HG03432 (cell line): ENCODE results near the gene SERPINA3.

ENCODE experiments used
- ATAC-seq: cut with Tn5 transposase; IDR thresholded peaks from one replicate; pipeline ENCODE4 v1.9.1; 2021; ENCODE audit warnings: mild to moderate bottlenecking, moderate library complexity; ENCODE audit not compliant: unreplicated experiment

Gene SERPINA3

DNA sequence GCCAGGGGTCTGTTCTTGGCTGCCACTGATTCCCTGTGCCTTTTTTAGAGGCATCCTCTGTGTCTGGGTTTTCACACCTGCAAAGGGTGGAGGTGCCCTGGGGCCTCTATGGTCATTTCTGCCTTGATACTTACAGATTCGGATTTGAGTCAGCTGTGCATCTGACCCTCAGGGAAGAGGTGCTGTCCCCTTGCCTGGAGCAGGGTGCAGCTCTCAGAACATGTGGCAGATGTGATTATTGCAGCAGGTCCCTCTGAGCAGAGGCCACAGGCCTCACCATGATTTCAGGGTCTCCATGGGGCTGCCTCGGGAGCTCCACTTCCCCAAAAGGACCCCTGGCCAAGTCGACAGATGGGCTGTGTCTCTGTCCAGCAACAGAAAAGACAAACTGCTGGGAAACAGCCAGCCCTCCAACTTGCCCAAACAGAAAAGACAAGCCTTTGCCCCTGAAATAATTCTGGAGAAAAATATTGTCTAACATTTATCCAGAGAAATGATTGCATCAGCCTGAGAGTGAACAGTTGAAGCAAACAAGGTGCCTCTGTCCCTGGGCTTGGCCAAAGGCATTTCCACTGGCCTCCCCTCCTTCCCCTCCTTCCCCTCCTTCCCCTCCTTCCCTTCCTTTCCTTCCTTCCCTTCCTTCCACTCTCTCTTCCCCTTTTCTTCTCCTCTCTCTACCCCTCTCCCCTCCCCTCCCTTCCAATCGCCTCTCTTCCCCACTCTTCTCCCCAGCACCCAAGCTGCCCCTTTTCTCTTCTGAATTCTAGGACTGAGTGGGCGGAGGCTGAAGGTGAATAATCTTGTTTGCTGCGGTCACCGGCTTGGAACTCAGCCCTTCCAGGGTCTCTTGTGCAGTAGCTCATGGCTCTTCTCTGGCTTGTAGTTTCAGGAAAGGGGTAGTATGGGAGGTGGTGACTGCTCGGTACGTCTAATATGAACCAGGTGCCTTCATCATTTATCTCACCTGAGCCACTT lies 676 bp downstream of the SERPINA3 start:
- no peak for ATAC-seq

DNA sequence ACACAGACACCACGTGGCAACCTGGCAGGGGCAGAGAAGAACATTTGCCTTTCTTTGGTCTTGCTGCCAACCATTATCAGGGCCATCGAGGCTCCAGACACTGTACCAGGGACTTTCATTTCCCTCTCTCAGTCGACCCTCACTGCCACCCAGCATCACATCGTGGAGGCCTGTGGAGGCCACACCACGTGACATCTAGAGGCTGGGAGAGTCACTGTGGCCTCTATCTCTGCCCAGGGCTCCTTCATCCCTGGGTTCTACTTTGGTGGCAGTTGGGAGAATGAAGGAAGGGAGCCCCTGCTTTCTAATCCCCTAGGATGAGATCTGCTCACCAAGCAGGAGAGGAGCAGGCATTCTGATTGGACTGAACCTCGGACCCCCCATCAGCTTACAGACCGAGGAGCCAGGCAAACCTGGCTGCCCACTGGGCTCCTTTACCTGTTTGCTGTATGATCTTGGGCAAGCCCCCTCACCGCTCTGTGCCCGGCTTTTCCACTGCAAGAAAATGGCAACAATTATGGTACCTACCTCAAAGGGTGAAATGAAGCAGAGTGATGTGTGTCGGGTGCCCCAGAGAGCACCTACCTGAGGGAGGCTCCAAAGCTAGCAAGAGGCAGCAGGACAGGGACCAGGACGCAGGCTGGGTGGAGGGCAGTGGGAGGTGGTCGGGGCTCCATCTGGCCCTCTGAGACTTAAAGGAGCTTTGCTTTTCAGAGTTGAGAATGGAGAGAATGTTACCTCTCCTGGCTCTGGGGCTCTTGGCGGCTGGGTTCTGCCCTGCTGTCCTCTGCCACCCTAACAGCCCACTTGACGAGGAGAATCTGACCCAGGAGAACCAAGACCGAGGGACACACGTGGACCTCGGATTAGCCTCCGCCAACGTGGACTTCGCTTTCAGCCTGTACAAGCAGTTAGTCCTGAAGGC lies 1.8 kb downstream of the SERPINA3 start:
- ATAC-seq, result no peak

GRCh38 chr14:94614802-94615201 lies 2.6 kb downstream of the SERPINA3 start:
- no peak for ATAC-seq

DNA sequence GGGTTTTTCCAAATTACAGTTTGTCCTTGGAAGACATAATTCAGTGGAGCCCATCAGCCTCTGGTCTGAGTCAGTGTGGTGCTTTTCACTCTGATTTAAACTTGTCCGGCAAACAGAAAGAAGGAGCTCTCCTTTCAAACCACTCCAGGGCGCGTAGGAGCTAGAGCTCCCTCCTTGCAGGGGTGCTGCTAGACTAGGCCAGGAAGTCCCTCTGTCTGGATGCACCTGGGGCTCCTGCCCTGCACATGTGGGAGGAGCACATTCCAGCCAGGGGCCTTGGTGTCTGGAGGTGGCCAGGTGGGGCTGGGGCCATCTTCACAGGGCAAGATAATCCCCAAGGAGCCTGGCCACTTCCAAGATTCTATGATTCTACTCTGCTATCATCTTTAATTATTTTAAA lies 3.1 kb downstream of the SERPINA3 start:
- ATAC-seq, result no peak

DNA sequence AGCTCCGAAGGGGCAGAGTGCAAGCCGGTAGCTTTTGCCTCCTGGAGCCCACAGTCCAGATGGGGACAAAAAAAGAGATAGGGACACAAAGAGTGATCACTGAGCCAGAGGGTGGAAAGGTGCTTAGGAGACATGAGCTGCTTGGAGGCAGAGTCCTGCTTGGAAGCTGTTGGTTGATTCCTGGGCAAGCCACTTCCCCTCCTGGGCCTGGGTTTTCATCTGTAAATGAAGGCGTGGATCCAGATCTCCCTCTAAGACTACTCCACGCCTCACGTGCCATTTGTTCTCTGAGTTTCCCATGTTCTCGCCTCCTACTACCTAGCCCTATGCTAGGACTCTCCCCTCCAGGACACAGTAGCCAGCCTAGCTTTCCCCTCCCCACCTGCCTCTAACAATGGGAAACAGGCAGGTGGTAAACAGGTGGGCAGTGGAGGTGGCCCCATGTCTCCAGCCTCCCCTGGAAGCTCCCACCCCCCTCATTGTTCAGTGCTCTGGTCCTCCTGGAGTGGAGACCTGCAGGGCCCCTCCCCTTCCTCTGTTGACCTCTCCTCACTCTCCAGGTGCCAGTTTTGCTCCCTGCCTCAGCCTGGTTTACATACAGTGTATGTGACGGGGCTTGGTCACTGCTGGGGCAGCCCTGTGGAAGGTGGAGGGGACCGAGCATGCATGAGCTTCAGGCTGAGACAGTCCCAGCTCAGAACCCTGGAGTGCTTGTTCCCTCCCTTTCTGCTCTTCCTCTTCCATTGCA lies 3.8 kb downstream of the SERPINA3 start:
- no peak for ATAC-seq

DNA sequence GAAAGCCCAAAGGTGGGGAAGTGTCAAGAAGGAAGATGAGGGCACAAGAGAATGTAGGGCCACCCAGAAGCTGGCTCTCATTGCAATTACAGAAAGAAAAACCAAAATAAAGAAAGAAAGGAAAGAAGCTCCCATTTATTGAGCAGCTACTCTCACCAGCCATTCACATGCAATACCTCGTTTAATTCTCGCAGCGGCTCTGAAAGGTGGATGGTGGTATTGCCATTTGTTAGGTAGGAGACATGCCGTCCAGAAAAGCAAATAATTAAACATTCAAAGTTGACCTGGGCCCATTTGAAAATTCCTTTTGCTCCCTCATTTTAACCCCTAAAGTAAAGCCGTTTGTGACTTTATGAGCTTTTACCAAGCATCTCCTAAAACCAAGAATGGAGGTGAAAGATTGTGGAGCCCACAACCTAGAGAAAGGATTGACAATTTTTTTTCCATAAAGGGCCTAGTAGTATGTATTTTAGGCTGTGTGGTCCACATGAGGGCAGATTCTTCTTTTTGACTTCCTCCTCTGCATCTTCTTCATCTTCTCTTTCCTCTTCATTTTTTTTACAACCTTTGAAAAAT lies 5.3 kb downstream of the SERPINA3 start:
- ATAC-seq, result no peak

GRCh38 chr14:94617988-94618822 lies 6.0 kb downstream of the SERPINA3 start:
- no peak for ATAC-seq

DNA sequence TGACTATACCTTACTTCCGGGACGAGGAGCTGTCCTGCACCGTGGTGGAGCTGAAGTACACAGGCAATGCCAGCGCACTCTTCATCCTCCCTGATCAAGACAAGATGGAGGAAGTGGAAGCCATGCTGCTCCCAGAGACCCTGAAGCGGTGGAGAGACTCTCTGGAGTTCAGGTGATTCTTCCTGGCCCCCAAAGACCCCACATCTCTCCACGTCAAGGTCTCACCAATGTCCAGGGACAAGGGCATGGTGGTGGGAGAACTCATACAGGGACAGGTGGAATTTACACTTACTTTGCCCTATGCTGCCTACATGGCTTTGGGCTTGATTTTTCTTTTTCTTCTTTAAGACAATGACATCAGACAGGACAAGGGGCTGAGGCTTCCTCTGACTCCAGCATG lies 7.1 kb downstream of the SERPINA3 start:
- ATAC-seq, result no peak

- no peak for ATAC-seq
These were observed 8.4 kb downstream of the SERPINA3 start for GRCh38 chr14:94620597-94620996.

DNA sequence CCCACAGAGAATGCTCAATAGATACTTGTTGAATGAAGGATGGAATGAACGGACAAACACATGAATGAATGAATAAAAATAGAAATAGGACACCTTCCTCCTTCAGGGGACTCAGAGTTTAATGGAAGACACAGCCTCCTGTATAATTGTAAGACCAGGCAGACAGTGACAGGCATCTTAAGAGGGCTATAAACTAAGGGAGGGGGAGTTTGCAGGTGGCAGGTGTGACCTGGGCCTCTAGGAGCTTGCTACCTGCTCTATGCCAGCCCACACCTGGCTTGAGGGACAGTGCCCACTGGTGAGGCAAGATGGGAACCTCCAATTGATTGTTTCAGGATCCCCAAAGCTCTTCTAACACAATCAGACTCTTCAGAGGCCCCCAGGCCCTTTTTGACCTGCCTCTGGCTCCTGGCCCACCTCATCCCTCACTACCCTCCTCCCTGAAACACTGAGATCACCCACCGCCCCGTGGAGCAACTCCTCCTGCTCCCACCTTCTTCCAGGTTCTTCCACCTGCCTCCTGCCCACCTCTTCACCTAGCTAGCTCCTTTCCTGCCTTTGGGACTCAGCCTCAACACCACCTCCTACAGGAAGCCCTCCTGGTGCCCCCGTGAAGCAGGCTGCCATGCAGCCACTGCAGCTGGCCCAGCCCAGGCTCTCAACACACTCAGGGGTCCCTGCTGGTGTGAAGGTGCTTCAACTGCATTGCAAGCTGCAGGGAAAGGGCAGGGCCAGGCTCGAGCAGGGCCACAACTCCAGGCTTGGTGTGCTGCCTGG lies 9.4 kb downstream of the SERPINA3 start:
- no peak for ATAC-seq

- no peak for ATAC-seq
These were observed 10.6 kb downstream of the SERPINA3 start for GRCh38 chr14:94622653-94623421.

- no peak for ATAC-seq
These were observed 11.2 kb downstream of the SERPINA3 start for GRCh38 chr14:94623422-94623809.

GRCh38 chr14:94623856-94624499 lies 11.8 kb downstream of the SERPINA3 start:
- ATAC-seq, result no peak

GRCh38 chr14:94624537-94625352 lies 12.6 kb downstream of the SERPINA3 start:
- ATAC-seq, result no peak

- no peak for ATAC-seq
These were observed 13.1 kb downstream of the SERPINA3 start for GRCh38 chr14:94625353-94625635.

DNA sequence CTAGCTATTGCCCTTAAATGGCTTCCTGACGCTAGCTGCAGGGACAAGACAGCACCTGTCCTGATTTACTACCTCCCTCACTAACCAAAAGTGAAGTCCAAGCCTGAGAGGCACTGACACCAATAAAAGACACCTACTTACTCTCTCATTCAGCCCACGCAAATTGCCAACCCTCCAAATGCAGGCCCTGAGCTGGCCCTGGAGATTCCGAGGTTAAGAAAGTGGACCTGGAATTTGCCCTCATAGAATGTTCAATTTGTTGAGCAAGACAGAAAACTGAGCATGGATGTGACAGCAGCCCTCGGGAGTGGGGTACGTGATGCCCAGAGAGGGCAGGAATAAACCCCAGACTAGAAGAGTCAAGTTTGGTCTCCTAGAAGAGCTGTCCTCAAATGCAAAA lies 16.4 kb downstream of the SERPINA3 start:
- ATAC-seq, result no peak

- no peak for ATAC-seq
These were observed 18.2 kb downstream of the SERPINA3 start for GRCh38 chr14:94630396-94630795.
